Measurements from ENCODE around the gene ELL.
"Not testable (repeated sequence)": the region's sequence is repeated elsewhere in the genome, so short reads cannot be mapped to it uniquely, and the experiment has no call there.

The ELL gene

GRCh38 chr19:18418483-18419194, 103.2 kb downstream of the ELL start:
- no peak for DNase-seq

GRCh38 chr19:18418029-18418482, 103.8 kb downstream of the ELL start:
- DNase-seq: no peak

- DNase-seq: no peak
Observed at GRCh38 chr19:18417250-18418028, 104.4 kb downstream of the ELL start.

GRCh38 chr19:18416778-18417249, 105.1 kb downstream of the ELL start:
- no peak for DNase-seq

GRCh38 chr19:18415178-18415867, 106.5 kb downstream of the ELL start:
- no peak for DNase-seq

GRCh38 chr19:18414504-18415177, 107.2 kb downstream of the ELL start:
- no peak for DNase-seq

- DNase-seq: no peak
Observed at GRCh38 chr19:18412610-18413239, 109.1 kb downstream of the ELL start.

- no peak for DNase-seq
Observed at GRCh38 chr19:18408053-18408476, 113.8 kb downstream of the ELL start.

- no peak for DNase-seq
Observed at GRCh38 chr19:18406749-18407148, 115.1 kb downstream of the ELL start.

- DNase-seq: not testable (repeated sequence)
Observed at GRCh38 chr19:18405754-18406153, 116.1 kb downstream of the ELL start.

- not testable (repeated sequence) for DNase-seq
Observed at GRCh38 chr19:18402455-18403248, 119.2 kb downstream of the ELL start.

GRCh38 chr19:18401580-18402112, 120.2 kb downstream of the ELL start:
- no peak for DNase-seq

- DNase-seq: no peak
Observed at GRCh38 chr19:18399008-18399407, 122.9 kb downstream of the ELL start.

GRCh38 chr19:18397242-18398202, 124.3 kb downstream of the ELL start, which contains the start of gene LRRC25:
LRRC25 (minus strand) TSS chr19:18397622; CDS start chr19:18396963, 659 bp downstream.
- no peak for DNase-seq

- no peak for DNase-seq
Observed at GRCh38 chr19:18396471-18397241, 125.2 kb downstream of the ELL start.

GRCh38 chr19:18393836-18394235, 128.0 kb downstream of the ELL start:
- DNase-seq: no peak

- DNase-seq: no peak
Observed at GRCh38 chr19:18392926-18393325, 128.9 kb downstream of the ELL start.

Data from activated CD4-positive, CD25-positive, alpha-beta regulatory T cell treated with anti-CD3 and anti-CD28 coated beads, Interleukin-2, amount 50 U/mL, for 72 hours (primary cell).